ENCODE results near the gene POMZP3.
"Not testable (repeated sequence)": the region's sequence is repeated elsewhere in the genome, so short reads cannot be mapped to it uniquely, and the experiment has no call there.

The POMZP3 gene

GRCh38 chr7:76568742-76569141 lies 58.3 kb downstream of the POMZP3 start:
- not testable (repeated sequence) for H3K4me1 ChIP-seq (ENCODE audit: control insufficient read depth in 2 of 2, insufficient read depth in 2 of 2, low read length in 2 of 2); H3K27me3 ChIP-seq (ENCODE audit: control insufficient read depth in 2 of 2, insufficient read depth in 2 of 2, low read length in 2 of 2); H3K9me3 ChIP-seq (ENCODE audit: control insufficient read depth in 2 of 2, low read length in 2 of 2); H3K9ac ChIP-seq (ENCODE audit: low read depth in 1 of 2, low read length in 2 of 2); H3K36me3 ChIP-seq (ENCODE audit: control insufficient read depth in 2 of 2, insufficient read depth in 2 of 2, low read length in 2 of 2); H3K4me3 ChIP-seq (ENCODE audit: low read length in 2 of 2); H3K27ac ChIP-seq (ENCODE audit: low read depth in 2 of 2, low read length in 2 of 2)

GRCh38 chr7:76567753-76568152 lies 59.3 kb downstream of the POMZP3 start:
- H3K4me1 ChIP-seq (ENCODE audit: control insufficient read depth in 2 of 2, insufficient read depth in 2 of 2, low read length in 2 of 2); H3K4me3 ChIP-seq (ENCODE audit: low read length in 2 of 2); H3K9me3 ChIP-seq (ENCODE audit: control insufficient read depth in 2 of 2, low read length in 2 of 2); H3K36me3 ChIP-seq (ENCODE audit: control insufficient read depth in 2 of 2, insufficient read depth in 2 of 2, low read length in 2 of 2); H3K27ac ChIP-seq (ENCODE audit: low read depth in 2 of 2, low read length in 2 of 2); H3K27me3 ChIP-seq (ENCODE audit: control insufficient read depth in 2 of 2, insufficient read depth in 2 of 2, low read length in 2 of 2); H3K9ac ChIP-seq (ENCODE audit: low read depth in 1 of 2, low read length in 2 of 2): not testable (repeated sequence)

- not testable (repeated sequence) for H3K4me3 ChIP-seq (ENCODE audit: low read length in 2 of 2); H3K9ac ChIP-seq (ENCODE audit: low read depth in 1 of 2, low read length in 2 of 2); H3K27me3 ChIP-seq (ENCODE audit: control insufficient read depth in 2 of 2, insufficient read depth in 2 of 2, low read length in 2 of 2)
These were observed 59.8 kb downstream of the POMZP3 start for GRCh38 chr7:76567311-76567710.

GRCh38 chr7:76565001-76565400 lies 62.1 kb downstream of the POMZP3 start:
- not testable (repeated sequence) for H3K9ac ChIP-seq (ENCODE audit: low read depth in 1 of 2, low read length in 2 of 2); H3K4me3 ChIP-seq (ENCODE audit: low read length in 2 of 2); H3K27ac ChIP-seq (ENCODE audit: low read depth in 2 of 2, low read length in 2 of 2)

More at GRCh38 chr7:76567311-76567710, 59.8 kb downstream of the POMZP3 start:
- not testable (repeated sequence) for H3K4me1 ChIP-seq (ENCODE audit: control insufficient read depth in 2 of 2, insufficient read depth in 2 of 2, low read length in 2 of 2); H3K27ac ChIP-seq (ENCODE audit: low read depth in 2 of 2, low read length in 2 of 2); H3K36me3 ChIP-seq (ENCODE audit: control insufficient read depth in 2 of 2, insufficient read depth in 2 of 2, low read length in 2 of 2); H3K9me3 ChIP-seq (ENCODE audit: control insufficient read depth in 2 of 2, low read length in 2 of 2)

GRCh38 chr7:76561342-76561741 lies 65.7 kb downstream of the POMZP3 start:
- H3K4me1 ChIP-seq (ENCODE audit: control insufficient read depth in 2 of 2, insufficient read depth in 2 of 2, low read length in 2 of 2); H3K27ac ChIP-seq (ENCODE audit: low read depth in 2 of 2, low read length in 2 of 2); H3K36me3 ChIP-seq (ENCODE audit: control insufficient read depth in 2 of 2, insufficient read depth in 2 of 2, low read length in 2 of 2); H3K4me3 ChIP-seq (ENCODE audit: low read length in 2 of 2); H3K27me3 ChIP-seq (ENCODE audit: control insufficient read depth in 2 of 2, insufficient read depth in 2 of 2, low read length in 2 of 2); H3K9ac ChIP-seq (ENCODE audit: low read depth in 1 of 2, low read length in 2 of 2); H3K9me3 ChIP-seq (ENCODE audit: control insufficient read depth in 2 of 2, low read length in 2 of 2): not testable (repeated sequence)

More at GRCh38 chr7:76565001-76565400, 62.1 kb downstream of the POMZP3 start:
- not testable (repeated sequence) for H3K9me3 ChIP-seq (ENCODE audit: control insufficient read depth in 2 of 2, low read length in 2 of 2); H3K36me3 ChIP-seq (ENCODE audit: control insufficient read depth in 2 of 2, insufficient read depth in 2 of 2, low read length in 2 of 2); H3K27me3 ChIP-seq (ENCODE audit: control insufficient read depth in 2 of 2, insufficient read depth in 2 of 2, low read length in 2 of 2); H3K4me1 ChIP-seq (ENCODE audit: control insufficient read depth in 2 of 2, insufficient read depth in 2 of 2, low read length in 2 of 2)

- not testable (repeated sequence) for H3K36me3 ChIP-seq (ENCODE audit: control insufficient read depth in 2 of 2, insufficient read depth in 2 of 2, low read length in 2 of 2); H3K27ac ChIP-seq (ENCODE audit: low read depth in 2 of 2, low read length in 2 of 2)
These were observed 66.9 kb downstream of the POMZP3 start for GRCh38 chr7:76560157-76560556.

More at GRCh38 chr7:76560157-76560556, 66.9 kb downstream of the POMZP3 start:
- H3K4me3 ChIP-seq (ENCODE audit: low read length in 2 of 2); H3K4me1 ChIP-seq (ENCODE audit: control insufficient read depth in 2 of 2, insufficient read depth in 2 of 2, low read length in 2 of 2); H3K27me3 ChIP-seq (ENCODE audit: control insufficient read depth in 2 of 2, insufficient read depth in 2 of 2, low read length in 2 of 2); H3K9ac ChIP-seq (ENCODE audit: low read depth in 1 of 2, low read length in 2 of 2); H3K9me3 ChIP-seq (ENCODE audit: control insufficient read depth in 2 of 2, low read length in 2 of 2): not testable (repeated sequence)
